ENCODE results near the gene RIMS4.

The RIMS4 gene

GRCh38 chr20:44796758-44797457, 13.4 kb downstream of the RIMS4 start:
- H3K4me3 ChIP-seq (ENCODE audit: low read depth, low read length) = no peak overlapping the region

DNA sequence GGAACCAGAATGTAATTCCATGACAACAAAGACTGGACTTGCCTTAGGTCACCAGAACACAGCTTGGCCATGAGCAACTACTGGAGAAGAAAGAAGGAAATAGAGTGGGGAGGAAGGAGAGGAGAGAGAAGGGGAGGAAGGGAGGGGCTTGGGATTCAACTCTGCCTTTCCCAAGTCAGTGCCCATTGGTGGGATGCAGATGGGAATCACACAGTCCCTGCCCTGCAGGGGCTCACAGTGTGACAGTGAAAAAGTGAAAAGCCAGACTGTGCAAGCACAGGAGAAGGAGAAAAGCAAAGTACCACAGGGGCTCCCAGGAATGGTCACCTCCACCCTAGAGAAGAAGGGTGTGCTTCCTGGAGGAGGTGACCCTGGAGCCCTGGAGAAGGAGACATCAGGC, 14.0 kb downstream of the RIMS4 start:
- H3K4me3 ChIP-seq (ENCODE audit: low read depth, low read length) = no peak overlapping the region

DNA sequence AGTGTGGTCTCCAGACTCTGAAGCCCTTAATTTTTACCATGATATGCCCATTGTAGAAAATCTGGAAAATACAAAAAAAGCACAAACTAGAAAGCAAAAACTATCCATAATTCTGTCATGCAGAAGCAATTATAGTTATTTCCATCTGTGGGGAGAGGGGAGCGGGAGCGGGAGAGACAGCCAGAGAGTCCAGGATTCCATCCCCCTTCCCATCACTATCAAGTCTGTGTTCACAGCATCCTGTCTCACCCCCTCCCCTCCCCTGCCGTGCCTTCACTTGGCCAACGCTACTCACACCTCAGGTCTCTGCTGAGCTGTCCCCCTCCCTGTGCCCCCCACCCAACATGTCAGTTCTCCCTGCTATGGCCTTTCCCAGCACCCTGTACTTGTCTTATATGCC, 14.5 kb downstream of the RIMS4 start:
- H3K4me3 ChIP-seq (ENCODE audit: low read depth, low read length) = no peak overlapping the region

- H3K4me3 ChIP-seq (ENCODE audit: low read depth, low read length) = no peak overlapping the region
These were observed 17.6 kb downstream of the RIMS4 start for GRCh38 chr20:44792796-44793195.

DNA sequence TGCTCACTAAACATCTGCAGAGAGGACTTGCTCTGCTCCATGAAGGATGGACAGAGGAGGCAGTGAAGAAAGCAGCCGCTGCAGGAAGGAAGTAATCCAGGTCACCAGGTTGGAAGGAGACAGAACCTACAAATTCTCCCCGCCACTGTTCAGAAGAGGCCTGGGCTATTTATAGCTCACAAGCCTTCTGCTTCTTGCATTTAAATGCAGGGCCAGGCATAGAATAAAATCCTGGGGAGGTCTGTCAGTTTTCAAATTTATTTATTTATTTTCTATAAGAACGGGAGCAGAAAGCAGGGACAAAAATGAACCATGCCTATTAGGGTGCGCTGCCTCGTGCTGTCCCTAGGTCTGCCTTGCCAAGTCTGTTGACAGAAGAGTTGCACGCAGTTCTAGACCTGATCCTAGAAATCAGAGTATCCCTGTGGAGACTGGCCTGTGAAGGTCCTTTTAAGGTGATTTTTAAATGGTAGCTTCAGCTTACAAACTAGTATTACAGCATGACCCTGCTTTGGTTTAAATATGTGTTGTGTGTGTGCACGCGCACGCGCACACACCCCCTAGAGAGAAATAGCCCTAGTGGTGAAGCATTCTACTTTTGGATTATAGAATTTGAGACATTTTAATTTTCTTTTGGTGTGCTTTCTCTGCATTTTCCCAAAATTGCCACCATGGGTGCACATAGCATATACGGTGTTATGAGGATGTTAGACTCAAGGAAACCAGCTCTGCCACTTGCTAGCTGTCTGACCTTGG, 19.5 kb downstream of the RIMS4 start:
- H3K4me3 ChIP-seq (ENCODE audit: low read depth, low read length) = no peak overlapping the region

DNA sequence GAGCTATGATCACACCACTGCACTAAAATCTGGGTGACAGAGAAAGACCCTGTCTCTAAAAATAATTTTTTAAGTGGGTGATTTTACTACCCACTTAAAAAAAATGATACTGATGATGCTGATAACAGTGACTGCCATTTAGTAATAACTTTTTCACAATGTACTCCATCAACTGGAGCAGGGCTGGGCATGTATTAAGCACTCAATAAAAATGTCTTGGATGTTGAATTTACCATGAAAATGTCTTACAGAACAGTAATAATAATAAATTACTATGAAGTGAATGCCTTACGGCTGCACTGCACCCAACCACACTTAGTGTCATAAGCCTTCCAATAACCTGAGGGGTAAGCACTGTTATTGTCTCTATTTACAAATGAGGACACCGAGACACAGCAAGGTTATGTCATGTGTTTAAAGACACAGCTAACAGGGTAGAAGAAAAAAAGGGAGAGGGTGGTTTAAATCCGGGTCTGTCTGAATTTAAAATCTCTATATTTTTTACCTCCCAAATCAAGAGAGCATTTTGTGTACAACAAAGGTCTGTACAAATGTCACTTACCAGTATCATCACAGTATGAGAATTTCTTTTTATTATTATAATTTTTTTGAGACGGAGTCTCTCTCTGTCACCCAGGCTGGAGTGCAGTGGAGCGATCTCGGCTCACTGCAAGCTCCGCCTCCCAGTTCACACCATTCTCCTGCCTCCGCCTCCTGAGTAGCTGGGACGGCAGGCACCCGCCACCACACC, 21.5 kb downstream of the RIMS4 start:
- H3K4me3 ChIP-seq (ENCODE audit: low read depth, low read length) = no peak overlapping the region

DNA sequence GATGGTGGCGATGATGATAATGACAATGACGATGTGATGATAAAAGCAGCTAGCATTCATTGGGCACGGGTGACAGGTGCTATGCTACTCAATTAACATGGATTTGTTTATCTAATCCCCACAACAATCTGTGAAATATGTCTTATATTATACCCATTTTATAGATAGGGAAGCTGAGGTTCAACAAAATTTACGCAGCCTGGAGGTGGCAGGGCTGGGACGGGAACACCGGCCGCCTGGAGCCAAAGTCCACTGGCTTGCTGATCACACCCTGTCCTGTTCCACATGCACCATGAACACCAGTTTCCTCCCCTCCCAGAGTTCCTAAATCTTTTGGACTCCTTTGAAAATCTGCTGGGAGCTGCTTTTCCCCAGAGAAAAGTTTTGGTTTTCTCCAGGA, 23.0 kb downstream of the RIMS4 start:
- H3K4me3 ChIP-seq (ENCODE audit: low read depth, low read length) = no peak overlapping the region

GRCh38 chr20:44785768-44786167, 24.6 kb downstream of the RIMS4 start:
- H3K4me3 ChIP-seq (ENCODE audit: low read depth, low read length) = no peak overlapping the region

DNA sequence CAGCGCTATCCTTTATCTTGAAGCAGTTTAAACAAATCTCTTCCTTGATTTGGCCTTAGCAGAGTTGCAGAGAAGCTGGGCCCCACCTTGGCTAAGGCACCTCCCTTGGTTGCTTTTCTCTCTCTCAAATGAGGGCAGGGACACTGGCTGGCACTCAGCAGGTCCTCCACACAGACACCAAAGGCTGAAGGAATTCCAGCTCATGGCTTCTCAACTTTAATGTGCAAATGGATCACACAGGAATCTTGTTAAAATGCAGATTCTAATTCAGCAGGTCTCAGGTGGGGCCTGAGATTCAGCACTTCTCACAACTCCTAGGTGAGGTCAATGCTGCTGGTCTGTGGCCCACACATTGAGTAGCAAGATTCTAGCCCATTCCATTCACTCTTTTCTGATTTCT, 25.7 kb downstream of the RIMS4 start:
- no peak overlapping the region for H3K4me3 ChIP-seq (ENCODE audit: low read depth, low read length)

DNA sequence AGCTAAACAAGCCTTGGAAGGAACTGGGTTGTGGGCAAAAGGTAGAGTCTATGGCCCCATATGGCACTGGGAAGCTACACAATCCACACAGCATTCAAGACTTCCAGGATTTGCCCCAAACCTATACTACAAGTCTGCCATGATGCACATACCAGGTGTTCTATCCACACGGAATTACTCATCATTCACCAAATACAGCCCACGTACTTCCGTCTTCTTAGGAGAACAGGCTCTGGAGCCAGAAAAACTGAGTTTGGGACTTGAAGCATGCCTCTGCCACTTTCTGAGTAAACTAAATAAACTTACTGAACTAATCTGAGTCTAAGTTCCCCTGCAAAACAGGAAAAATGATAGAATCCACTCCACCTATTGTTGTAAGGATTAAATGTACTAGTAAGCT, 28.6 kb downstream of the RIMS4 start:
- no peak overlapping the region for H3K4me3 ChIP-seq (ENCODE audit: low read depth, low read length)

DNA sequence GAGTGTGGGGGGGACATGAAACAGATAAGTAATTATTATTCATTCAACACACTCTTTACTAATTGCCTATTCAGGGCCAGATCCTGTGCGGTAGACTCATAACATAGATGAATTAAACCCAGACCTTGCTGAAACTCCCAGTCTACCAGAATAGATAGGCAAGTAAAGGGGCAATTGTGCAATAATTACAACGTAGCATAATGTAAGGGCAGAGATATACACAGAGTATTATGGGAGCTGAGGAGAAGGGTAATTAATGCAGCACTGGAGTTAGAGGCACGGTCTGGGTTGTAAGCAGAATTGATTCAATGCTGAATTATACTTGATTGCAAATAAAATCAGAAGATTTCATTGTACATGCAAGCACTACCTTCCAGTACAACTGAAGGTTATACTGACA, 29.2 kb downstream of the RIMS4 start:
- no peak overlapping the region for H3K4me3 ChIP-seq (ENCODE audit: low read depth, low read length)

DNA sequence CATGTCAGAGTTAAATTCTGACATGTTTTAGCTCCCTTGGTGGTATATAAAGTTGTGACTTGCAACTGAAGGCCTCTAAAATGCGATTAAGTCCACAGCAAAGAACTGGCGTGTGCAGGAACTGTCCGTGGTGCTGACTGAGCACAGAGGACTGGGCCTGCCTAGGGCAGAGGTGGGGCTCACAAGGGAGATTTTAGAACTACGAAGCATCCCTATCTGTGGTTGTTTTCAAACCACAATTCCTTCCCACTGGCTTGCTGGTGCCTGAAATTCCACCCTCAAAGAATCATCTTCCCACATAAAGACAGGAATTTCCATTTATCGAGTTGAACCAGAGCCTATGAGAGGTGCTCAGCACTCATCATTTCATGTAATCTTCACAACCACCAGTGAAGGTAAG, 30.1 kb downstream of the RIMS4 start:
- no peak overlapping the region for H3K4me3 ChIP-seq (ENCODE audit: low read depth, low read length)

DNA sequence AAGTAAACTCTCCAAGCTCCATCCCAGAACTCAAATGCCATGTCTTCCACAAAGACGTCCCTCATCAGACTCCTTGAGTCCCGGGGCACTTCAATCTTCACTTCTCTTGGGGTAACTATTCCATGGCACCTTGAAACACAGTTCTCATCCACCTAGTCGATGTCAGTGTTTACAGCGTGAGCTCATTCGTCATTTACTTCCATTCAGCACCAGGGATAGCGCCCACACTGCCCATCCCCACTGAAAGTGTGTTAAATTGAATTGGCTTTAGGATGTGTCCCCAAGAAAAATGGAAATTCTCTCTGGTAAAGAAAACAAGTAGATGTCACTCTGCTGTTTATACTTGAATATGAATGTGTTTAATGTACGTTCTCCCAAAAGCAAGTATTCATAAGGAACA, 33.4 kb downstream of the RIMS4 start:
- no peak overlapping the region for H3K4me3 ChIP-seq (ENCODE audit: low read depth, low read length)

DNA sequence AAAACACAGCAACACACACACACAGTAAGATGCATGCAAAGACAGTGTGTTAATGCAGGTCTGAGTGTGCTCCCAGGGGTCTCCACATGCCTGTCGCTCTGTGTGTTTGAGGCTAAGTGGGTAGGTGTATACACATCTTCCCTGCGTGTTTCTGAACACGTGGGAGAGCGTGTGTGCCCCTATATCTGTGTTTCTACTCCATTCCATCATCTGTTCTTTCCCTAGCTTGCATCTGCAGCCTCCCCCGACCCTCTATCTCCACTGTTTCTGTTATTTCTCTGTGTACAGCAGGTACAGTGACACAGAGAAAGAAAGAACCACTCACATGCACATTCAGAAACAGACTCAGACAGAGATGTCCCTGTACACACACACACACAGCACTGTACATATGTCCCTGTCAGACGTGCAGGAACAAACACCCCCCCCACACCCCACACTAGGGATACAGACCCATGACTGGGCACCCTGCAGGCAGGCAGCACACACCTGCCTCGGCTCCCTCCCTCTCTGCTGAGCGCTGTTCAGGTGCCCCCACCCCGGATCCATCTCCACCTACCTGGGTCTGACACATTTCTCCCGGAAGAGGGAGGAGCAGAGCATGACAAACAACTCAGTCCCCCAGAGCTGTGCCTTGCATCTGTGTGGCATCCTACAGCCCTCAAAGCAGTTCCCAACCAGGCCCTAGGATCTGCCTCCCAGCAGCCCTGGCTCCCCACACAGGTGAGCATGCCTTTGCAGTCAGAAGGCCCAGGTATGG, 37.1 kb downstream of the RIMS4 start:
- H3K4me3 ChIP-seq (ENCODE audit: low read depth, low read length) = no peak overlapping the region

- no peak overlapping the region for H3K4me3 ChIP-seq (ENCODE audit: low read depth, low read length)
These were observed 37.7 kb downstream of the RIMS4 start for GRCh38 chr20:44772636-44773035.

DNA sequence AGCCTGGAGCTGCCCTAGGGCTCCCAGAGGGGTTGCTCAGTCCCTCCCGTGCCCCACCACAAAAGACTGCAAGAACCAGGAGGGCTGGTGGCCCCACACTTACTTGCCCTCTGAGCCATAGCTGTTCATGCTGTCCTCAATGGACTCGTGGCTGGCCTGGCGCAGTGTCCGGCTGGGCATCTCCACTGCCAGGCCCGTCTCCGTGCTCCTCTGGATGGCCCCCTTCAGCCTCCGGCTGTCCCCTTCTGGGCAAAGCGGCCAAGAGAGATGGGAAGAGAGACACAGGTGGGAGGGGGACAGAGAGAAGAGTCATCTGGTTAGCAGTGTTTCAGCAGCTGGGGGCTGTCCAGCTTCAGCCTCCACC, 39.2 kb downstream of the RIMS4 start:
- H3K4me3 ChIP-seq (ENCODE audit: low read depth, low read length) = no peak overlapping the region

DNA sequence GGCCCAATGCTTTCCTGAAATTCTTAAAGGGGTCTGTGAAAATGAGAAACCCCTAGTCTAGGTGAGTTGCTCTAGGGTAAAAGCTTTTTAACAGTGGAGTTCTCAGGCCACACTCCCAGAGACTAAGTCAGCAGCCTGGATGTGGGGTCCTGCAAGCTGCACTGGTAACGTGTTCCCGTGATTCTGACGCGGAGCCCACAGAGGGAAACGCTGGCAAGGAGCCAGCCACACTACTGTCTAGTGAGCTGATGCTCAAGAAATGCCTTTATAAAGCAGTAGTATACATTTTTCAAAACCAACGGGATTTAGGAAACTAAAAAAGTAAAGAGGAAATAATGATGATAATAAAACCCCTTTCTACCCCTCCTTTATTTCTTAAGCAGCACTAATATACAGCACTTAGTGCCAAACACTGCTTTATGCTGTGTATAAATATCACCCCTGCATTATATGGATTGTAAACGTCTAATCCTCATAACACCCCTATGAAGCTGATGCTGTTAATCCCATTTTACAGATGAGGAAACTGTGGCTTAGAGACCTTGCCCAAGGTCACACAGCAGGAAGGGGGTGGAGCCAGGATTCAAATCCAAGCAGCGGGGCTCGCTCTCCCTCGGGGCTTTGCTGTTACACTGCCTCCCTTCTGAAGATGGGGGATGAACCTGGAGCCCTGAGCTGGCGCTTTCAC, 39.7 kb downstream of the RIMS4 start:
- no peak overlapping the region for H3K4me3 ChIP-seq (ENCODE audit: low read depth, low read length)

DNA sequence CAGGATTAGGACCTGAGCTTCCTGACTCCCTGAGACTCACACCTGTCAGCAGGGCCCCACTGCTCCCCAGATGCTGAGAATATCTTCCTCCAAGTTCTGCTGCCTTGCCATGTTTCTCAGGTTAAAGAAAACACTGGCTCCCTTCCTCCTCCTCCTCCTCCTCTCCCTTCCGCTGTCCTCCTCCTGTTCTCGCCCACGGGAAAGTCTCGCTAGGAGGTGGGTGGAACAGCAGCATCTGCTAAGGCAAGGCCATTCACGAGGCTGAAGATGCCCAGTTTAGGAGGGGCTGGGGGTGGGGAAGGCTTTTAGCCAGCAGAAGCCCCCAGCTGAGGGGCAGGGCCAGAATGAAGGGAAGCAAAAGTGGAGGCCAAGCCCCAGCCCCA, 40.9 kb downstream of the RIMS4 start:
- no peak overlapping the region for H3K4me3 ChIP-seq (ENCODE audit: low read depth, low read length)

DNA sequence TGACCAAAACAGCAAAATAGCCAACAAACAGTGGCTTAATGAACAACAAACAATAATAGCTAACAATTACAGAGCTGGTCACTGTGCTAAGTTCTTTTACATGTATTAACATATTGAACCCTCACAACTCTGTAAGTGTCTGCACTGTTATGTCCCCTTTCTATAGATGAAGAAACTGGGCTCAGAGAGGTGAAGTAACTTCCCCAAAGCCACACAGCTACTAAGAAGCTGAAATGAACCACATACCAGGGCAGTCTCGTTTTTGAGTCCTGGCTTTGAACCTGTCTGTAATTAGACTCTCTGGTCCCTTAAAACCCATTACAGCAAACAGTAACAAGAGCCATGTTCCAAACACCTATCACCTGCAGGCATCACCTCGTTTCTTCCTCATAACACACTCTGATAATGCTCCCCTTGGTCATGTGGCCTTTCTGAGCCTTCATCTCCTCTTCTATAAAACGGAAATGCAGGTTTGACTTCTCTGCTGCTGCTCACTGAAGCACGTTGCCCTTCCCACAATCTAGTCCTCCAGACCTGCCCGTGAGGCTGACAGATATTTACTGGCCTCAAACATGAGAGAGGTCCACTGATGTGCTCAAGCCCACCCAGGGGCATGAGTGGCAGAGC, 41.4 kb downstream of the RIMS4 start:
- H3K4me3 ChIP-seq (ENCODE audit: low read depth, low read length) = no peak overlapping the region

DNA sequence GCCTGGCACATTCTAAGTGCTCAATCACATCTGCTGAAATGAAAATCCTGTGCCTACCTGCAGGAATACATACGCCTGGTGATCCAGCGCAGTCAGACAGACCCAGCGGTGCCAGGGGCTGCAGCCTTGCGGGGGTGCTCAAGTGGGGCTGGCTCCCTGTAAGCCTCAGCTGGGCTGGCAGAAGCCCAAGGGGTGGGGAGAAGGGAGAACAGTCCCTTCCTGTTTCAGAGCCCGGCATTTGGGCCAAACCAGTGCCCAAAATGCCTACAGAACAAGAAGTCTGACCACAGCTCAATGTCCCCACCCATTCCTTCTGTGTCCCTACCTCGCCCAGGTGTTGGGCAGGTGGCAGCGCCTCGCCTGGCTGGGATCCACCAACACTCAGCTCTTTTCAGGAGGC, 42.1 kb downstream of the RIMS4 start:
- no peak overlapping the region for H3K4me3 ChIP-seq (ENCODE audit: low read depth, low read length)

All from iPS-11a (cell line).